Anterior cingulate cortex (tissue), 58 donors: Measurements from ENCODE around the gene KRTAP27-1.

ENCODE experiments used
- DNase-seq, 58 donors: peaks; one replicate each; lab custom pipeline; 2025; lab: John Stamatoyannopoulos, UW

The KRTAP27-1 gene

GRCh38 chr21:30337276-30337744 lies at the start of gene KRTAP27-1:
TSS of gene KRTAP27-1 (minus strand) at chr21:30337694. CDS start at chr21:30337668, 26 bp downstream.
- no peak for DNase-seq

GRCh38 chr21:30382201-30382600 lies 44.7 kb upstream of the KRTAP27-1 start:
- no peak for DNase-seq

GRCh38 chr21:30372139-30372770 lies 34.8 kb upstream of the KRTAP27-1 start, which contains the start of gene KRTAP13-2:
TSS of gene KRTAP13-2 (minus strand) at chr21:30372271. CDS start at chr21:30372213, 58 bp downstream.
- DNase-seq, result no peak

- DNase-seq, result no peak
Measured at GRCh38 chr21:30355906-30356305, 18.4 kb upstream of the KRTAP27-1 start.

GRCh38 chr21:30354308-30355005 lies 17.0 kb upstream of the KRTAP27-1 start:
- no peak for DNase-seq

GRCh38 chr21:30351534-30351933 lies 14.0 kb upstream of the KRTAP27-1 start:
- no peak for DNase-seq

- DNase-seq, result no peak
Measured at GRCh38 chr21:30349572-30349971, 12.1 kb upstream of the KRTAP27-1 start.

- DNase-seq, result no peak
Measured at GRCh38 chr21:30348506-30348905, 11.0 kb upstream of the KRTAP27-1 start, which contains the start of gene KRTAP23-1. TSS of gene KRTAP23-1 (minus strand) at chr21:30348606. CDS start at chr21:30348606, 0 bp downstream.

GRCh38 chr21:30345014-30345413 lies 7.5 kb upstream of the KRTAP27-1 start:
- no peak for DNase-seq

- peak in 8 of 58 donors; percentile 0 to 29 (median 2) for DNase-seq
Measured at GRCh38 chr21:30340714-30341573, 3.5 kb upstream of the KRTAP27-1 start.

- no peak for DNase-seq
Measured at GRCh38 chr21:30338717-30339116, 1.2 kb upstream of the KRTAP27-1 start.

GRCh38 chr21:30337772-30338171 lies 278 bp upstream of the KRTAP27-1 start:
- no peak for DNase-seq

GRCh38 chr21:30336596-30336995 lies 898 bp downstream of the KRTAP27-1 start:
- DNase-seq, result no peak

- no peak for DNase-seq
Measured at GRCh38 chr21:30333736-30334135, 3.8 kb downstream of the KRTAP27-1 start.

GRCh38 chr21:30332681-30333080 lies 4.8 kb downstream of the KRTAP27-1 start:
- no peak for DNase-seq

- DNase-seq, result no peak
Measured at GRCh38 chr21:30329203-30329875, 8.2 kb downstream of the KRTAP27-1 start.

- DNase-seq, result no peak
Measured at GRCh38 chr21:30326390-30326789, 11.1 kb downstream of the KRTAP27-1 start.

GRCh38 chr21:30320215-30320614 lies 17.3 kb downstream of the KRTAP27-1 start, which contains the start of gene KRTAP26-1:
TSS of gene KRTAP26-1 (minus strand) at chr21:30320315. CDS start at chr21:30320035, 280 bp downstream.
- DNase-seq, result no peak

- DNase-seq, result no peak
Measured at GRCh38 chr21:30315701-30316100, 21.8 kb downstream of the KRTAP27-1 start.

GRCh38 chr21:30306884-30307283 lies 30.6 kb downstream of the KRTAP27-1 start:
- no peak for DNase-seq
